ENCODE results near the gene KCNE4. TPM values are rescaled to one million over a fixed set of nuclear protein-coding genes. Genes with fewer than 3 reads are reported as not detected.

The KCNE4 gene
- total and polyA plus RNA-seq, 12 donors: 0.97 to 5.7 (median 2.6) TPM

GRCh38 chr2:223083402-223084070 is 31.5 kb downstream of the KCNE4 start:
- intact Hi-C loops (cut with DNase I): loop anchor here in 1 of 2 donors (10.0 kb wide), 1 partner anchor 99 kb away; no protein-coding TSS in a partner anchor
- Histone ChIP-seq H3K36me3 (replicated peaks in 1 of 2) (no peaks in the 10 kb centered on the region), H3K4me1 (replicated peaks in 1 of 2) (no peaks in the 10 kb centered on the region), H3K9me3 (replicated peaks in 1 of 3) (no peaks in the 10 kb centered on the region), H3K4me3 (no peak overlapping the region), H3K27ac (no peak overlapping the region), H3K27me3 (no peaks in the 10 kb centered on the region)
- no peak for TF ChIP-seq CTCF (IDR thresholded peaks at IDR 0.05)
- 66 to 79% (median 69%) methylated on average over 7 of the region's 7 CpGs for WGBS, 4 donors
- no peak for DNase-seq

- Histone ChIP-seq H3K4me1 (replicated peaks in 1 of 2) (no peaks in the 10 kb centered on the region), H3K9me3 (replicated peaks in 1 of 3) (no peaks in the 10 kb centered on the region), H3K27ac (peak overlapping the region in 1 of 5 donors; percentile 48), H3K4me3 (no peak overlapping the region), H3K27me3 (no peaks in the 10 kb centered on the region), H3K36me3 (replicated peaks in 1 of 2) (no peaks in the 10 kb centered on the region)
- WGBS, 4 donors: 16 to 64% (median 46%) methylated on average over 2 of the region's 2 CpGs
- TF ChIP-seq POLR2A (IDR thresholded peaks at IDR 0.05): no peak
- TF ChIP-seq CTCF (IDR thresholded peaks at IDR 0.05): peak in 1 of 6 experiments; percentile 10
- intact Hi-C loops (cut with DNase I): loop anchor here in 1 of 2 donors (10.0 kb wide), 1 partner anchor 100 kb away; no protein-coding TSS in a partner anchor
- DNase-seq: peak; percentile 45 to 87 (median 49)
Measured at GRCh38 chr2:223084873-223085272, 32.9 kb downstream of the KCNE4 start.

GRCh38 chr2:223086370-223086981 is 34.5 kb downstream of the KCNE4 start:
- 77 to 87% (median 85%) methylated on average over 13 of the region's 13 CpGs for WGBS, 4 donors
- no peaks in the 10 kb centered on the region for H3K27me3 ChIP-seq
- no peaks in the 10 kb centered on the region for H3K4me1 ChIP-seq (replicated peaks in 1 of 2)
- intact Hi-C loops (cut with DNase I): loop anchor here in 1 of 2 donors (10.0 kb wide), 1 partner anchor 102 kb away; no protein-coding TSS in a partner anchor
- DNase-seq: no peak
- H3K9me3 ChIP-seq (replicated peaks in 1 of 3): no peaks in the 10 kb centered on the region
- no peaks in the 10 kb centered on the region for H3K36me3 ChIP-seq (replicated peaks in 1 of 2)
- H3K4me3 ChIP-seq: no peak overlapping the region
- TF ChIP-seq CTCF (IDR thresholded peaks at IDR 0.05) (no peak), POLR2A (IDR thresholded peaks at IDR 0.05) (no peak)
- H3K27ac ChIP-seq: peak overlapping the region in 1 of 5 donors; percentile 5

GRCh38 chr2:223087466-223087865 is 35.5 kb downstream of the KCNE4 start:
- TF ChIP-seq POLR2A (IDR thresholded peaks at IDR 0.05) (no peak), CTCF (IDR thresholded peaks at IDR 0.05) (no peak)
- no peak overlapping the region for H3K27ac ChIP-seq
- whole genome bisulfite sequencing, 4 donors: 89 to 93% (median 93%) methylated on average over 5 of the region's 5 CpGs
- no peaks in the 10 kb centered on the region for H3K9me3 ChIP-seq (replicated peaks in 1 of 3)
- no peaks in the 10 kb centered on the region for H3K4me1 ChIP-seq (replicated peaks in 1 of 2)
- H3K36me3 ChIP-seq (replicated peaks in 1 of 2): no peaks in the 10 kb centered on the region
- H3K4me3 ChIP-seq: no peak overlapping the region
- intact Hi-C loops (cut with DNase I): loop anchor here in 1 of 2 donors (10.0 kb wide), 1 partner anchor 103 kb away; no protein-coding TSS in a partner anchor
- no peaks in the 10 kb centered on the region for H3K27me3 ChIP-seq
- no peak for DNase-seq
